GM12878 (cell line): ENCODE data around the gene GPC6. TPM values are rescaled to one million over a fixed set of nuclear protein-coding genes. Genes with fewer than 3 reads are reported as not detected.

ENCODE experiments used
- ATAC-seq: fragments of 200-7000 bp; cut with Tn5 transposase; 3 replicates; pipeline ENCODE4 v1.9.1; 2020; ENCODE audit warnings: mild to moderate bottlenecking, moderate library complexity
- BruUV-seq: library from RNA; stranded (reverse); fragments of 400-500 nt; replicated peaks from 2 replicates; lab custom pipeline; 2021; lab: Mats Ljungman, UMichigan
- CTCF ChIA-PET: fragments of 300-600 bp; sonication (Branson Sonifier 250); formaldehyde crosslinking; extraction: SDS; loops from one replicate; lab custom pipeline; 2021; ENCODE audit warnings: inconsistent platforms; lab: Yijun Ruan, JAX
- POLR2A ChIA-PET: fragments of 350-600 bp; formaldehyde crosslinking; extraction: SDS; loops from one replicate; lab custom pipeline; 2021; ENCODE audit warnings: inconsistent platforms; lab: Charles Lee
- RAD21 ChIA-PET: fragments of 300-600 bp; sonication (Branson Sonifier 250); formaldehyde crosslinking; loops from one replicate; lab custom pipeline; 2023; ENCODE audit warnings: antibody characterized with exemption; ENCODE audit not compliant: unreplicated experiment; lab: Charles Lee
- SMC1A ChIA-PET: fragments of 300-600 bp; sonication (Branson Sonifier 250); formaldehyde crosslinking; loops from one replicate; lab custom pipeline; 2023; ENCODE audit not compliant: unreplicated experiment, uncharacterized antibody; lab: Charles Lee
- DNase-seq: peaks from one replicate; pipeline ENCODE4 v3.0.0-alpha.2; 2011; ENCODE audit warnings: low read depth, low spot score
- FAIRE-seq: peaks from 3 replicates; lab custom pipeline; 2011; peaks lifted over from hg19 to GRCh38; lab: Jason Lieb, UNC
- H2AFZ ChIP-seq: 2 replicates; pipeline ENCODE4 v1.6.0; 2011; ENCODE audit warnings: low read depth, low read length, control low read depth; ENCODE audit not compliant: control insufficient read depth
- H3K27ac ChIP-seq: 2 replicates; pipeline ENCODE4 v1.5.1; 2011; ENCODE audit warnings: control low read depth; ENCODE audit not compliant: control insufficient read depth, insufficient read depth
- H3K27me3 ChIP-seq, 2 experiments: replicated peaks in 1 of 2; 2 replicates each; pipeline versions ENCODE4 v1.6.0 to v1.6.1; 2011; ENCODE audit warnings: low read length in 1 of 2; ENCODE audit not compliant: control insufficient read depth in 2 of 2, insufficient read depth in 2 of 2
- H3K36me3 ChIP-seq, 2 experiments: 2 replicates each; pipeline ENCODE4 v1.5.1; 2011; ENCODE audit warnings: low read length in 1 of 2; ENCODE audit not compliant: control insufficient read depth in 2 of 2, insufficient read depth in 2 of 2
- H3K4me1 ChIP-seq: 2 replicates; pipeline ENCODE4 v1.6.1; 2011; ENCODE audit warnings: mild to moderate bottlenecking, low read length, moderate library complexity, mixed read lengths; ENCODE audit not compliant: control insufficient read depth, insufficient read depth
- H3K4me2 ChIP-seq: 2 replicates; pipeline ENCODE4 v1.6.0; 2011; ENCODE audit warnings: control low read depth; ENCODE audit not compliant: control insufficient read depth, insufficient read depth
- H3K4me3 ChIP-seq: fragments of 200-600 bp; sonication (generic); 2 replicates; pipeline ENCODE4 v1.5.1; 2016
- H3K79me2 ChIP-seq: 2 replicates; pipeline ENCODE4 v1.6.0; 2011; ENCODE audit warnings: low read length; ENCODE audit not compliant: control insufficient read depth, insufficient read depth
- H3K9ac ChIP-seq: 2 replicates; pipeline ENCODE4 v1.8.0; 2011; ENCODE audit warnings: low read length, control low read depth, mixed read lengths; ENCODE audit not compliant: control insufficient read depth, insufficient read depth
- H3K9me3 ChIP-seq: replicated peaks from 3 replicates; pipeline ENCODE4 v1.5.1; 2011; ENCODE audit warnings: mild to moderate bottlenecking, low read length; ENCODE audit not compliant: control insufficient read depth, insufficient read depth
- H4K20me1 ChIP-seq: 2 replicates; pipeline ENCODE4 v1.6.0; 2011; ENCODE audit not compliant: control insufficient read depth, insufficient read depth
- GABPA ChIP-seq: IDR thresholded peaks from 2 replicates; pipeline ENCODE4 v1.6.1; 2014; ENCODE audit warnings: antibody characterized with exemption, low read depth, mild to moderate bottlenecking, inconsistent platforms
- IRF4 ChIP-seq: IDR thresholded peaks from 2 replicates; pipeline ENCODE4 v1.6.1; 2011; ENCODE audit warnings: low read depth, low read length
- JUNB ChIP-seq: IDR thresholded peaks from 2 replicates; pipeline ENCODE4 v1.6.1; 2016; ENCODE audit warnings: antibody characterized with exemption, mild to moderate bottlenecking
- LARP7 ChIP-seq: fragments of 450-650 bp; IDR thresholded peaks from 2 replicates; pipeline ENCODE4 v1.6.1; 2017; ENCODE audit warnings: mild to moderate bottlenecking
- MEF2A ChIP-seq: IDR thresholded peaks from 2 replicates; pipeline ENCODE4 v1.6.1; 2011; ENCODE audit warnings: low read depth, mild to moderate bottlenecking, low read length, moderate library complexity; ENCODE audit not compliant: insufficient read depth
- STAT3 ChIP-seq: IDR thresholded peaks from 2 replicates; pipeline ENCODE4 v1.6.1; 2011; ENCODE audit warnings: low read depth, low read length, improper control_type of control experiment
- SUZ12 ChIP-seq: fragments of 200-600 bp; sonication (generic); IDR thresholded peaks from one replicate; pipeline ENCODE4 v1.6.1; 2018; ENCODE audit warnings: antibody characterized with exemption, mild to moderate bottlenecking; ENCODE audit not compliant: unreplicated experiment
- TBL1XR1 ChIP-seq: IDR thresholded peaks from 2 replicates; pipeline ENCODE4 v1.6.1; 2012; ENCODE audit warnings: low read depth, low read length, improper control_type of control experiment
- YY1 ChIP-seq: IDR thresholded peaks from 2 replicates; pipeline ENCODE4 v1.6.1; 2011; ENCODE audit warnings: low read depth, mild to moderate bottlenecking, low read length
- ZZZ3 ChIP-seq: IDR thresholded peaks from 2 replicates; pipeline ENCODE4 v1.6.1; 2011; ENCODE audit warnings: low read depth; ENCODE audit not compliant: control insufficient read depth, insufficient read length
- WGBS: methylation state at CpG from one replicate; pipeline ENCODE4 v1.1.6; 2016; ENCODE audit warnings: low lambda C conversion rate; ENCODE audit not compliant: insufficient replicate concordance, insufficient coverage; ENCODE audit errors: missing lambda C conversion rate; 5-methylcytosine and 5-hydroxymethylcytosine counted together
- in situ Hi-C: fragments of 300-500 bp; cut with MboI; formaldehyde crosslinking; loops from 9 replicates; pipeline ENCODE4 v1.14.3; 2018; ENCODE audit warnings: mixed read lengths
- intact Hi-C: fragments of 100-400 bp; cut with micrococcal nuclease; formaldehyde crosslinking; loops from one replicate; pipeline ENCODE4 v1.14.2; 2022; ENCODE audit not compliant: unreplicated experiment
- polyA plus RNA-seq, 11 experiments: library from polyadenylated mRNA; depleted of rRNA in 4 of 11; unstranded in 6 of 11; stranded (reverse) in 5 of 11; fragments of >200 nt; fragmentation: Nextera tagmentation in 4 of 11; fragmentation: Illumina TruSeq in 1 of 11; extraction: Ambion mirVana in 4 of 11; extraction: Trizol in 1 of 11; gene quantifications; 1 replicate in 1 of 11; 2 replicates in 10 of 11; pipeline versions ENCODE4 v1.2.1 to v1.2.3, GENCODE V29; 2011 to 2016; ENCODE audit warnings: inconsistent platforms in 2 of 11, missing spikeins in 2 of 11, low read depth in 1 of 11
- total RNA-seq, 4 experiments: library from RNA; depleted of rRNA in 3 of 4; stranded (reverse); fragments of >200 nt in 3 of 4; fragmentation: Illumina TruSeq in 1 of 4; extraction: Trizol in 1 of 4; gene quantifications; 2 replicates each; pipeline versions ENCODE4 v1.2.1 to v1.2.3, GENCODE V29; 2013 to 2021
- TF ChIP-seq, protein P1 (sequence below): IDR thresholded peaks from 2 replicates; pipeline ENCODE4 v1.6.1; 2011; ENCODE audit warnings: borderline replicate concordance, low read depth, mild to moderate bottlenecking, moderate library complexity, mixed read lengths, low read length; ENCODE audit not compliant: insufficient read depth; ENCODE audit errors: extremely low read length
- TF ChIP-seq, protein P2 (sequence below): fragments of 150-350 bp; IDR thresholded peaks from 2 replicates; pipeline ENCODE4 v1.6.1; 2016; ENCODE audit warnings: low read depth, low read length
- TF ChIP-seq, protein P3 (sequence below): fragments of 450-650 bp; IDR thresholded peaks from 2 replicates; pipeline ENCODE4 v1.6.1; 2016; ENCODE audit warnings: mild to moderate bottlenecking, moderate library complexity, borderline replicate concordance
- TF ChIP-seq, protein P4 (sequence below): fragments of 450-650 bp; IDR thresholded peaks from 2 replicates; pipeline ENCODE4 v1.6.1; 2014; ENCODE audit warnings: mild to moderate bottlenecking

Gene GPC6
- total and polyA plus RNA-seq, 10 of the 15 experiments (the other 5 are each of a cell fraction or from before 2014, with no cell fraction given): 0.03 to 0.04 (median 0.03) TPM; not detected in 7

DNA sequence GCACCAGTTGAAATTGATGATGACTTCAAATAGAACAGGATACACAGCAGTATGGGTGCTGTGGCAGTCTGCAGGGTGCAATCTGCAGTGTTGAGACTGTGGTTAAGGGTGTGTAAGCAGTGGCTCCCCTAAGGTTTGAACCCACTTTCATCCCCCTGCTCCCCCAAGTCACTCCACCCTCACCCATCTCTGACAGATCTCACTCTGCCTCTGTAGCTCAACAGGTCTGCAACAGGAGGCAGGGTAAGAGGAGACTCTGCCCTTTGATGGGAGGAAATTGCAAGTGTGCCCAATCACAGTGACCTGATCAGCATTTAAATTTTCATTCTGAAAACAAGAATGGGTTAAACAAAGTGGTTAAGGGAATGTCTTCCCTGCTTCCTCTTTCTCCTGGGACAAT is 1160.4 kb downstream of the GPC6 start (continued):
- TF ChIP-seq, protein P1, sequence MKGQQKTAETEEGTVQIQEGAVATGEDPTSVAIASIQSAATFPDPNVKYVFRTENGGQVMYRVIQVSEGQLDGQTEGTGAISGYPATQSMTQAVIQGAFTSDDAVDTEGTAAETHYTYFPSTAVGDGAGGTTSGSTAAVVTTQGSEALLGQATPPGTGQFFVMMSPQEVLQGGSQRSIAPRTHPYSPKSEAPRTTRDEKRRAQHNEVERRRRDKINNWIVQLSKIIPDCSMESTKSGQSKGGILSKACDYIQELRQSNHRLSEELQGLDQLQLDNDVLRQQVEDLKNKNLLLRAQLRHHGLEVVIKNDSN: no peak
- TF ChIP-seq STAT3 (no peak), GABPA (no peak), MEF2A (no peak), ZZZ3 (no peak), TBL1XR1 (no peak), LARP7 (no peak), SUZ12 (no peak), JUNB (no peak)

DNA sequence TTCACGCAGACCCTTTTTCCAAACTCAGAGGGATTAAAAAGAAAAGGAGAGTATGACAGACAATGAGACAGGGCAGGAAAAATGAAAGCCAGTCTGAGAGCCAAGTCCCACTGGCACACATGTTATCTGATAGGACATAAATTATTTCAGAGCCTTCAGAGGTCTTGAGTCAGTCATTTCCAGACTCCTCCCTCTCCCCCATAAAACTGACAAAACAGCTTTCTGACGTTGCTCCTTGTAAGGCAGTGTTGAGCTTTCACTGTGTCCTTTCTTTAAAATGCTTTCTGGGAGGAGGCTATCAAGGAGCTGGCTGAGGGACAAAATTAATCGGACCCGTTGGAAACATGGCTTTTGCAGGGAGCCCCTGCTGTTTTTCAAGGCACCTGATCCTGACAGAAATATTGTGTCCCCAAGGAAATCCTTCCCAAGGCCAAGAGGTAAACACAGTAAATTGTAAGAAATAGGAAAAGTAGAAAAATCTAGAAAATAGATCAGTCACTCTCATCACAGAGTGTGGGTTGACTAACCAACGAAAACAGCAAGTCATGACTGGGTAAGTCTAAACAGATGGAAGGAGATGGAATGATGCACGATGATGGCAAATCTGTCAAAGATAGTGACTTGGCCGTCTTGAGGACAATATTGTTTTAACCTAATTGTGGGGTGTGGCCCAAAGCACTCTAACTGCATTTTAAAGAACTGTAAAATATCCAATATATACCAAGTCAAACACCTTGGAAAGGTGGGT is 1163.2 kb downstream of the GPC6 start:
- Histone ChIP-seq H3K9me3 (no peaks in the 10 kb centered on the region), H3K36me3 (no peaks in the 10 kb centered on the region), H3K4me3 (no peak overlapping the region), H2AFZ (no peak overlapping the region), H3K4me2 (no peak overlapping the region), H3K4me1 (no peaks in the 10 kb centered on the region), H3K27ac (no peak overlapping the region), H3K79me2 (no peaks in the 10 kb centered on the region), H3K9ac (no peak overlapping the region), H3K27me3 (no peaks in the 10 kb centered on the region), H4K20me1 (no peaks in the 10 kb centered on the region)
- no TSS peak for BruUV-seq
- intact Hi-C loops: no loop called here
- ATAC-seq: no peak
- ChIA-PET POLR2A (no interaction called here), SMC1A (interaction anchor here (1.3 kb wide), 1 partner anchor 331 kb away, joined by 3 read pairs; no protein-coding TSS in a partner anchor), CTCF (no interaction called here), RAD21 (no interaction called here)
- in situ Hi-C loops: no loop called here
- 38% methylated on average over 7 of the region's 7 CpGs for WGBS
- FAIRE-seq: no peak
- DNase-seq: no peak
- TF ChIP-seq, protein P2, sequence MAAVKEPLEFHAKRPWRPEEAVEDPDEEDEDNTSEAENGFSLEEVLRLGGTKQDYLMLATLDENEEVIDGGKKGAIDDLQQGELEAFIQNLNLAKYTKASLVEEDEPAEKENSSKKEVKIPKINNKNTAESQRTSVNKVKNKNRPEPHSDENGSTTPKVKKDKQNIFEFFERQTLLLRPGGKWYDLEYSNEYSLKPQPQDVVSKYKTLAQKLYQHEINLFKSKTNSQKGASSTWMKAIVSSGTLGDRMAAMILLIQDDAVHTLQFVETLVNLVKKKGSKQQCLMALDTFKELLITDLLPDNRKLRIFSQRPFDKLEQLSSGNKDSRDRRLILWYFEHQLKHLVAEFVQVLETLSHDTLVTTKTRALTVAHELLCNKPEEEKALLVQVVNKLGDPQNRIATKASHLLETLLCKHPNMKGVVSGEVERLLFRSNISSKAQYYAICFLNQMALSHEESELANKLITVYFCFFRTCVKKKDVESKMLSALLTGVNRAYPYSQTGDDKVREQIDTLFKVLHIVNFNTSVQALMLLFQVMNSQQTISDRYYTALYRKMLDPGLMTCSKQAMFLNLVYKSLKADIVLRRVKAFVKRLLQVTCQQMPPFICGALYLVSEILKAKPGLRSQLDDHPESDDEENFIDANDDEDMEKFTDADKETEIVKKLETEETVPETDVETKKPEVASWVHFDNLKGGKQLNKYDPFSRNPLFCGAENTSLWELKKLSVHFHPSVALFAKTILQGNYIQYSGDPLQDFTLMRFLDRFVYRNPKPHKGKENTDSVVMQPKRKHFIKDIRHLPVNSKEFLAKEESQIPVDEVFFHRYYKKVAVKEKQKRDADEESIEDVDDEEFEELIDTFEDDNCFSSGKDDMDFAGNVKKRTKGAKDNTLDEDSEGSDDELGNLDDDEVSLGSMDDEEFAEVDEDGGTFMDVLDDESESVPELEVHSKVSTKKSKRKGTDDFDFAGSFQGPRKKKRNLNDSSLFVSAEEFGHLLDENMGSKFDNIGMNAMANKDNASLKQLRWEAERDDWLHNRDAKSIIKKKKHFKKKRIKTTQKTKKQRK: no peak
- TF ChIP-seq, protein P3, sequence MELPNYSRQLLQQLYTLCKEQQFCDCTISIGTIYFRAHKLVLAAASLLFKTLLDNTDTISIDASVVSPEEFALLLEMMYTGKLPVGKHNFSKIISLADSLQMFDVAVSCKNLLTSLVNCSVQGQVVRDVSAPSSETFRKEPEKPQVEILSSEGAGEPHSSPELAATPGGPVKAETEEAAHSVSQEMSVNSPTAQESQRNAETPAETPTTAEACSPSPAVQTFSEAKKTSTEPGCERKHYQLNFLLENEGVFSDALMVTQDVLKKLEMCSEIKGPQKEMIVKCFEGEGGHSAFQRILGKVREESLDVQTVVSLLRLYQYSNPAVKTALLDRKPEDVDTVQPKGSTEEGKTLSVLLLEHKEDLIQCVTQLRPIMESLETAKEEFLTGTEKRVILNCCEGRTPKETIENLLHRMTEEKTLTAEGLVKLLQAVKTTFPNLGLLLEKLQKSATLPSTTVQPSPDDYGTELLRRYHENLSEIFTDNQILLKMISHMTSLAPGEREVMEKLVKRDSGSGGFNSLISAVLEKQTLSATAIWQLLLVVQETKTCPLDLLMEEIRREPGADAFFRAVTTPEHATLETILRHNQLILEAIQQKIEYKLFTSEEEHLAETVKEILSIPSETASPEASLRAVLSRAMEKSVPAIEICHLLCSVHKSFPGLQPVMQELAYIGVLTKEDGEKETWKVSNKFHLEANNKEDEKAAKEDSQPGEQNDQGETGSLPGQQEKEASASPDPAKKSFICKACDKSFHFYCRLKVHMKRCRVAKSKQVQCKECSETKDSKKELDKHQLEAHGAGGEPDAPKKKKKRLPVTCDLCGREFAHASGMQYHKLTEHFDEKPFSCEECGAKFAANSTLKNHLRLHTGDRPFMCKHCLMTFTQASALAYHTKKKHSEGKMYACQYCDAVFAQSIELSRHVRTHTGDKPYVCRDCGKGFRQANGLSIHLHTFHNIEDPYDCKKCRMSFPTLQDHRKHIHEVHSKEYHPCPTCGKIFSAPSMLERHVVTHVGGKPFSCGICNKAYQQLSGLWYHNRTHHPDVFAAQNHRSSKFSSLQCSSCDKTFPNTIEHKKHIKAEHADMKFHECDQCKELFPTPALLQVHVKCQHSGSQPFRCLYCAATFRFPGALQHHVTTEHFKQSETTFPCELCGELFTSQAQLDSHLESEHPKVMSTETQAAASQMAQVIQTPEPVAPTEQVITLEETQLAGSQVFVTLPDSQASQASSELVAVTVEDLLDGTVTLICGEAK: no peak
- TF ChIP-seq, protein P4, sequence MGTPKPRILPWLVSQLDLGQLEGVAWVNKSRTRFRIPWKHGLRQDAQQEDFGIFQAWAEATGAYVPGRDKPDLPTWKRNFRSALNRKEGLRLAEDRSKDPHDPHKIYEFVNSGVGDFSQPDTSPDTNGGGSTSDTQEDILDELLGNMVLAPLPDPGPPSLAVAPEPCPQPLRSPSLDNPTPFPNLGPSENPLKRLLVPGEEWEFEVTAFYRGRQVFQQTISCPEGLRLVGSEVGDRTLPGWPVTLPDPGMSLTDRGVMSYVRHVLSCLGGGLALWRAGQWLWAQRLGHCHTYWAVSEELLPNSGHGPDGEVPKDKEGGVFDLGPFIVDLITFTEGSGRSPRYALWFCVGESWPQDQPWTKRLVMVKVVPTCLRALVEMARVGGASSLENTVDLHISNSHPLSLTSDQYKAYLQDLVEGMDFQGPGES: no peak
- TF ChIP-seq IRF4: no peak
- no peak for TF ChIP-seq YY1
